Activated CD8-positive, alpha-beta T cell treated with anti-CD3 and anti-CD28 coated beads for 36 hours (primary cell): ENCODE measurements around the gene NCS1. TPM values are rescaled to one million over a fixed set of nuclear protein-coding genes. Genes with fewer than 3 reads are reported as not detected.

Experiments
- ATAC-seq: fragments of 200-7000 bp; cut with Tn5 transposase; one replicate; pipeline ENCODE4 v1.10.0; 2021; ENCODE audit warnings: mild to moderate bottlenecking, moderate library complexity
- CTCF ChIA-PET: fragments of 350-600 bp; sonication (Branson Sonifier 250); formaldehyde crosslinking; loops from one replicate; lab custom pipeline; 2021; ENCODE audit warnings: antibody characterized with exemption; lab: Charles Lee
- POLR2A ChIA-PET: fragments of 350-600 bp; sonication (Branson Sonifier 250); formaldehyde crosslinking; loops from one replicate; lab custom pipeline; 2021; ENCODE audit warnings: antibody characterized with exemption; lab: Charles Lee
- DNase-seq: peaks from one replicate; pipeline ENCODE4 v3.0.0-alpha.2; 2020
- H3K27ac Mint-ChIP-seq: one replicate; pipeline ENCODE4 v1.8.0; 2021; ENCODE audit warnings: mild to moderate bottlenecking, mixed read lengths
- H3K27me3 Mint-ChIP-seq: one replicate; pipeline ENCODE4 v1.8.0; 2021; ENCODE audit warnings: mixed read lengths
- H3K36me3 Mint-ChIP-seq: one replicate; pipeline ENCODE4 v1.8.0; 2021; ENCODE audit warnings: low read depth, mixed read lengths
- H3K4me1 Mint-ChIP-seq: one replicate; pipeline ENCODE4 v1.8.0; 2021; ENCODE audit warnings: low read depth, mixed read lengths
- H3K4me3 Mint-ChIP-seq: one replicate; pipeline ENCODE4 v1.8.0; 2021; ENCODE audit warnings: mild to moderate bottlenecking, moderate library complexity, mixed read lengths
- H3K9me3 Mint-ChIP-seq: one replicate; pipeline ENCODE4 v1.8.0; 2021; ENCODE audit warnings: mixed read lengths
- intact Hi-C: fragments of 100-400 bp; cut with micrococcal nuclease; formaldehyde crosslinking; loops from one replicate; pipeline ENCODE4 v1.10.0; 2022
- total RNA-seq, 2 experiments: library from RNA; stranded (reverse); gene quantifications; one replicate each; pipeline ENCODE4 v1.2.3, GENCODE V29; 2021
- TF ChIP-seq, protein P1 (sequence below): fragments of 200-600 bp; IDR thresholded peaks from one replicate; pipeline ENCODE4 v1.8.0; 2022; ENCODE audit warnings: antibody characterized with exemption, mild to moderate bottlenecking

Gene NCS1
- total RNA-seq, 2 experiments from 2014 or later, result 21.2 to 21.3 TPM

DNA sequence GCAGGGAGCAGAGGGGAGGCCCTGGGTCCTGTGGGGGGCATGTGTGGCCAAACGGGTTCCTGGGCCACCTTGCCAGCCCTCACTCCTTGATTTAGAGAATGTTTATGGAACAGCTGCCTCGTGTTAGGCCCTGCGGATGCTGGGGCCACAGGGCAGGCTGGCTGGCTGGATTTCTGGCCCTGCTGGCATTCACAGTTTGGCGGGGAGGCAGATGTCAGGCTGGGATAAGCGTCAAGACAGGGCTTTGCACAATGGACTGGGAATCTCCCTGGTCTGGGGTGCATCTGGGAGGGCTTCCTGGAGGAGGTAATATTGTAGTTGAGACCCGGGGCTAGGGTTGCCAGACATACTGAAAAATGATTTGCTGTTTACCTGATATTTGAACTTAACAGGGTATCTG, 13.8 kb downstream of the NCS1 start:
- H3K27me3 Mint-ChIP-seq, result no peaks in the 10 kb centered on the region
- H3K36me3 Mint-ChIP-seq, result no peaks in the 10 kb centered on the region
- TF ChIP-seq, protein P1, sequence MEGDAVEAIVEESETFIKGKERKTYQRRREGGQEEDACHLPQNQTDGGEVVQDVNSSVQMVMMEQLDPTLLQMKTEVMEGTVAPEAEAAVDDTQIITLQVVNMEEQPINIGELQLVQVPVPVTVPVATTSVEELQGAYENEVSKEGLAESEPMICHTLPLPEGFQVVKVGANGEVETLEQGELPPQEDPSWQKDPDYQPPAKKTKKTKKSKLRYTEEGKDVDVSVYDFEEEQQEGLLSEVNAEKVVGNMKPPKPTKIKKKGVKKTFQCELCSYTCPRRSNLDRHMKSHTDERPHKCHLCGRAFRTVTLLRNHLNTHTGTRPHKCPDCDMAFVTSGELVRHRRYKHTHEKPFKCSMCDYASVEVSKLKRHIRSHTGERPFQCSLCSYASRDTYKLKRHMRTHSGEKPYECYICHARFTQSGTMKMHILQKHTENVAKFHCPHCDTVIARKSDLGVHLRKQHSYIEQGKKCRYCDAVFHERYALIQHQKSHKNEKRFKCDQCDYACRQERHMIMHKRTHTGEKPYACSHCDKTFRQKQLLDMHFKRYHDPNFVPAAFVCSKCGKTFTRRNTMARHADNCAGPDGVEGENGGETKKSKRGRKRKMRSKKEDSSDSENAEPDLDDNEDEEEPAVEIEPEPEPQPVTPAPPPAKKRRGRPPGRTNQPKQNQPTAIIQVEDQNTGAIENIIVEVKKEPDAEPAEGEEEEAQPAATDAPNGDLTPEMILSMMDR, result no peak
- no peaks in the 10 kb centered on the region for H3K4me1 Mint-ChIP-seq
- DNase-seq, result no peak
- intact Hi-C loops, result no loop called here
- no peaks in the 10 kb centered on the region for H3K9me3 Mint-ChIP-seq
- no peak for ATAC-seq
- no peak overlapping the region for H3K27ac Mint-ChIP-seq
- POLR2A ChIA-PET, result interaction anchor here (1.0 to 1.2 kb wide), 2 partner anchors 11 to 50 kb away, joined by 3 read pairs; no protein-coding TSS in a partner anchor
- CTCF ChIA-PET, result no interaction called here
- H3K4me3 Mint-ChIP-seq, result no peak overlapping the region

GRCh38 chr9:130186839-130187522, 14.8 kb downstream of the NCS1 start:
- DNase-seq (no peak), ATAC-seq (no peak)
- Mint-ChIP-seq H3K4me1 (no peaks in the 10 kb centered on the region), H3K36me3 (no peaks in the 10 kb centered on the region), H3K27ac (no peak overlapping the region), H3K4me3 (no peak overlapping the region), H3K27me3 (no peaks in the 10 kb centered on the region), H3K9me3 (no peaks in the 10 kb centered on the region)
- CTCF ChIA-PET, result interaction anchor here (0.6 kb wide), 1 partner anchor 63 kb away, joined by 5 read pairs; no protein-coding TSS in a partner anchor
- POLR2A ChIA-PET, result interaction anchor here (1.2 kb wide), 1 partner anchor 49 kb away, joined by 3 read pairs; no protein-coding TSS in a partner anchor
- TF ChIP-seq, protein P1, result no peak
- intact Hi-C loops, result no loop called here

DNA sequence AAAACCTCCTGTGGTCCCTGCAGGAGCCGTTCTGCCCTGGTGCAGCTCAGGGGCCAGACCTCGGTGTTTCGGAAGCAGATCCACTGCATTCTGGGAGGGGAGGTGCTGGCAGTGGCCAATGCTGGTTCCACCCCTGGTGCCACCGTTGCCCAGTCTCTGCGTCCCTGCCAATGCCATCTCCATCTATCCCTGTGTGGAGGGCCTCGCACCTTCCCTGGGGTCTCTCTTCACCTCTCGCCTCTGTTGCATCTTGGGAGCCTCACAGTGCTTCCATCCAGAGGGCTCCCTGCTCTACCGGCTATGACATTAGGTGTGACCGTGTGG, 15.3 kb downstream of the NCS1 start:
- ChIA-PET POLR2A (interaction anchor here (0.6 kb wide), 1 partner anchor 23 kb away, joined by 3 read pairs; no protein-coding TSS in a partner anchor), CTCF (no interaction called here)
- DNase-seq (no peak), ATAC-seq (no peak)
- Mint-ChIP-seq H3K36me3 (no peaks in the 10 kb centered on the region), H3K9me3 (no peaks in the 10 kb centered on the region), H3K27ac (no peak overlapping the region), H3K4me1 (no peaks in the 10 kb centered on the region), H3K27me3 (no peaks in the 10 kb centered on the region), H3K4me3 (no peak overlapping the region)
- intact Hi-C loops, result no loop called here
- TF ChIP-seq, protein P1, result no peak

DNA sequence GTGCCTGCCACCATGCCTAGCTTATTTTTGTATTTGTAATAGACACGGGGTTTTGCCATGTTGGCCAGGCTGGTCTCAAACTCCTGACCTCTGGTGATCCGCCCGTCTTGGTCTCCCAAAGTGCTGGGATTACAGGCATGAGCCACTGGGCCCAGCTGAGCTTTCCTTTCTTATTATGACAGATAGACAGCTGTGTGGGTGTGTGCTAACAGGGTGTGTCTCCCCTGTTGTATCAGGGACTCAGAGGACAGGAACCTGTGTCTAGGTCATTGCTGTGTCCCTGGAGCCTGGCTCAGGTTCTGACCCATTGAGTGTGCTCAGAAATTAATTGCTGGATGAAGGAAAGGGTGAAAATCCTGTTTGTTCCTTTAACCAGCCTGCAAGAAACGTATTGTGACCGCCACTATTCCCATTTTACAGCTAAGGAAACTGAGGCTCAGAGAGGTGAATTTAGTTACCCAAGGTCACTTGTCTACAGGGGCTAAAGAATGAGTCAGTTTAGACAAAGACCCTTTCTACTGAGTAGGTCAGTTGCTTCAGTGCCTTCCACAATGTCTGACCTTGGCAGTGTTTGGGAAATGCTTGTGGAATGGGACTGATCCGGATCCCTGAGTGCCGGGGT, 16.8 kb downstream of the NCS1 start:
- H3K36me3 Mint-ChIP-seq, result no peaks in the 10 kb centered on the region
- CTCF ChIA-PET, result no interaction called here
- ATAC-seq, result no peak
- POLR2A ChIA-PET, result no interaction called here
- H3K4me1 Mint-ChIP-seq, result no peaks in the 10 kb centered on the region
- H3K9me3 Mint-ChIP-seq, result no peaks in the 10 kb centered on the region
- no peaks in the 10 kb centered on the region for H3K27me3 Mint-ChIP-seq
- intact Hi-C loops, result no loop called here
- no peak for DNase-seq
- no peak overlapping the region for H3K27ac Mint-ChIP-seq
- TF ChIP-seq, protein P1, result no peak
- no peak overlapping the region for H3K4me3 Mint-ChIP-seq

GRCh38 chr9:130189840-130190239, 17.6 kb downstream of the NCS1 start:
- POLR2A ChIA-PET, result no interaction called here
- intact Hi-C loops, result no loop called here
- CTCF ChIA-PET, result no interaction called here

More at GRCh38 chr9:130189840-130190239, 17.6 kb downstream of the NCS1 start:
- Mint-ChIP-seq H3K27ac (no peak overlapping the region), H3K4me1 (no peaks in the 10 kb centered on the region), H3K27me3 (no peaks in the 10 kb centered on the region), H3K4me3 (no peak overlapping the region), H3K9me3 (no peaks in the 10 kb centered on the region), H3K36me3 (no peaks in the 10 kb centered on the region)
- TF ChIP-seq, protein P1, result no peak
- ATAC-seq (no peak), DNase-seq (no peak)
